ENCODE data around the gene GTPBP6.
"Not testable (repeated sequence)": the region's sequence is repeated elsewhere in the genome, so short reads cannot be mapped to it uniquely, and the experiment has no call there.

Gene GTPBP6

GRCh38 chrX:264634-265455, 53.8 kb downstream of the GTPBP6 start:
- DNase-seq (ENCODE audit: low spot score) = no peak

GRCh38 chrX:264006-264405, 54.6 kb downstream of the GTPBP6 start:
- DNase-seq (ENCODE audit: low spot score) = not testable (repeated sequence)

GRCh38 chrX:262381-262909, 56.2 kb downstream of the GTPBP6 start:
- DNase-seq (ENCODE audit: low spot score) = no peak

- DNase-seq (ENCODE audit: low spot score) = no peak
Observed at GRCh38 chrX:261919-262352, 56.7 kb downstream of the GTPBP6 start.

GRCh38 chrX:261167-261918, 57.3 kb downstream of the GTPBP6 start:
- DNase-seq (ENCODE audit: low spot score) = no peak

GRCh38 chrX:259692-260355, 58.8 kb downstream of the GTPBP6 start:
- DNase-seq (ENCODE audit: low spot score) = peak; percentile 34

GRCh38 chrX:258291-259040, 60.1 kb downstream of the GTPBP6 start:
- DNase-seq (ENCODE audit: low spot score) = no peak

- no peak for DNase-seq (ENCODE audit: low spot score)
Observed at GRCh38 chrX:257681-258289, 60.8 kb downstream of the GTPBP6 start.

GRCh38 chrX:257054-257453, 61.5 kb downstream of the GTPBP6 start:
- not testable (repeated sequence) for DNase-seq (ENCODE audit: low spot score)

GRCh38 chrX:255923-256331, 62.7 kb downstream of the GTPBP6 start:
- DNase-seq (ENCODE audit: low spot score) = no peak

All from CD4-positive, alpha-beta T cell treated with Interleukin-2 at 100 ng/mL for 4 hours (primary cell).